22Rv1 (cell line): Measurements from ENCODE around the gene CERKL.

Experiments used
- ZFX ChIP-seq: fragments of 450-650 bp; IDR thresholded peaks from 2 replicates; pipeline ENCODE4 v1.6.1; 2017; ENCODE audit warnings: antibody characterized with exemption, borderline replicate concordance
- TF ChIP-seq, protein P1 (sequence below): fragments of 450-650 bp; IDR thresholded peaks from 2 replicates; pipeline ENCODE4 v1.5.1; 2017; ENCODE audit warnings: mild to moderate bottlenecking

- TF ChIP-seq, protein P1, sequence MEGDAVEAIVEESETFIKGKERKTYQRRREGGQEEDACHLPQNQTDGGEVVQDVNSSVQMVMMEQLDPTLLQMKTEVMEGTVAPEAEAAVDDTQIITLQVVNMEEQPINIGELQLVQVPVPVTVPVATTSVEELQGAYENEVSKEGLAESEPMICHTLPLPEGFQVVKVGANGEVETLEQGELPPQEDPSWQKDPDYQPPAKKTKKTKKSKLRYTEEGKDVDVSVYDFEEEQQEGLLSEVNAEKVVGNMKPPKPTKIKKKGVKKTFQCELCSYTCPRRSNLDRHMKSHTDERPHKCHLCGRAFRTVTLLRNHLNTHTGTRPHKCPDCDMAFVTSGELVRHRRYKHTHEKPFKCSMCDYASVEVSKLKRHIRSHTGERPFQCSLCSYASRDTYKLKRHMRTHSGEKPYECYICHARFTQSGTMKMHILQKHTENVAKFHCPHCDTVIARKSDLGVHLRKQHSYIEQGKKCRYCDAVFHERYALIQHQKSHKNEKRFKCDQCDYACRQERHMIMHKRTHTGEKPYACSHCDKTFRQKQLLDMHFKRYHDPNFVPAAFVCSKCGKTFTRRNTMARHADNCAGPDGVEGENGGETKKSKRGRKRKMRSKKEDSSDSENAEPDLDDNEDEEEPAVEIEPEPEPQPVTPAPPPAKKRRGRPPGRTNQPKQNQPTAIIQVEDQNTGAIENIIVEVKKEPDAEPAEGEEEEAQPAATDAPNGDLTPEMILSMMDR, result no peak
- TF ChIP-seq ZFX, result no peak
Observed at GRCh38 chr2:181686576-181687185, 29.8 kb upstream of the CERKL start.
